ENCODE measurements around the gene PHF21B.

DNA sequence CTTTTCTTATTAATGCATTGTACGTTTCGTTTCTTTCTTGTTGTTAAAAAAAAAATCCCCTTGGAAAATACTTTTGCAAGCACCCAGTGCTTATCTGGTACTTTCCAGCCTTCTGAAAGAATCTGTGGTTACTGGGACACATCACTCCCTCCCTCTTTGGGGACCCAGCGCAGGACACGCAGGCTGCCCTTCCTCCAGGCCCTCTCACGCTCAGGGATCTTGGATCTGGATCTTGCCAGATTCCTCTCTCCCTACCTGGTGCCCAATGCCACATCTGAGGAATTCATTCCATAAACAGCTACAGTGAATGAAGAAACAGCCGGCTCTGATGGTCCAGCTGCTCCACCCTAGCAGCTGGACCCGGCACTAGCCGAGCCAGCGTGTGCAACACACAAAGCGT is 55.7 kb downstream of the PHF21B start:
- no peak for TF ChIP-seq POLR2A (IDR thresholded peaks at IDR 0.05; ENCODE audit: low read depth, low read length)
- TF ChIP-seq, protein P1, sequence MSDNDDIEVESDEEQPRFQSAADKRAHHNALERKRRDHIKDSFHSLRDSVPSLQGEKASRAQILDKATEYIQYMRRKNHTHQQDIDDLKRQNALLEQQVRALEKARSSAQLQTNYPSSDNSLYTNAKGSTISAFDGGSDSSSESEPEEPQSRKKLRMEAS (IDR thresholded peaks at IDR 0.05; ENCODE audit: insufficient read depth, insufficient read length), result no peak
- TF ChIP-seq, protein P2, sequence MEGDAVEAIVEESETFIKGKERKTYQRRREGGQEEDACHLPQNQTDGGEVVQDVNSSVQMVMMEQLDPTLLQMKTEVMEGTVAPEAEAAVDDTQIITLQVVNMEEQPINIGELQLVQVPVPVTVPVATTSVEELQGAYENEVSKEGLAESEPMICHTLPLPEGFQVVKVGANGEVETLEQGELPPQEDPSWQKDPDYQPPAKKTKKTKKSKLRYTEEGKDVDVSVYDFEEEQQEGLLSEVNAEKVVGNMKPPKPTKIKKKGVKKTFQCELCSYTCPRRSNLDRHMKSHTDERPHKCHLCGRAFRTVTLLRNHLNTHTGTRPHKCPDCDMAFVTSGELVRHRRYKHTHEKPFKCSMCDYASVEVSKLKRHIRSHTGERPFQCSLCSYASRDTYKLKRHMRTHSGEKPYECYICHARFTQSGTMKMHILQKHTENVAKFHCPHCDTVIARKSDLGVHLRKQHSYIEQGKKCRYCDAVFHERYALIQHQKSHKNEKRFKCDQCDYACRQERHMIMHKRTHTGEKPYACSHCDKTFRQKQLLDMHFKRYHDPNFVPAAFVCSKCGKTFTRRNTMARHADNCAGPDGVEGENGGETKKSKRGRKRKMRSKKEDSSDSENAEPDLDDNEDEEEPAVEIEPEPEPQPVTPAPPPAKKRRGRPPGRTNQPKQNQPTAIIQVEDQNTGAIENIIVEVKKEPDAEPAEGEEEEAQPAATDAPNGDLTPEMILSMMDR (IDR thresholded peaks at IDR 0.05; ENCODE audit: extremely low read depth in 1 of 2, insufficient read depth in 1 of 2, low read depth in 1 of 2, low read length in 2 of 2), result no peak
- no peak for TF ChIP-seq POLR2AphosphoS5 (IDR thresholded peaks at IDR 0.05; ENCODE audit: insufficient read depth, low read depth, low read length)
- no peak for TF ChIP-seq GATA2 (IDR thresholded peaks at IDR 0.05; ENCODE audit: insufficient read depth, insufficient read length, low read depth, low read length)
- no peak for TF ChIP-seq EZH2 (IDR thresholded peaks at IDR 0.05; ENCODE audit: borderline replicate concordance, low read depth, low read length, severe bottlenecking)
